Measurements from ENCODE around the gene PKM.

Gene PKM

GRCh38 chr15:72271895-72272212 is 40.9 kb upstream of the PKM start:
- peak overlapping the region; percentile 75 for H3K4me3 ChIP-seq (ENCODE audit: low read depth, low read length)
- DNase-seq (ENCODE audit: low read depth): no peak
- TF ChIP-seq CTCF (IDR thresholded peaks at IDR 0.05; ENCODE audit: low read depth, low read length, missing control alignments): no peak

- no peak for TF ChIP-seq CTCF (IDR thresholded peaks at IDR 0.05; ENCODE audit: low read depth, low read length, missing control alignments)
- DNase-seq (ENCODE audit: low read depth): no peak
- peak overlapping the region; percentile 75; the same call in 1 of the 2 replicates for H3K4me3 ChIP-seq (ENCODE audit: low read depth, low read length)
These were observed 40.2 kb upstream of the PKM start for GRCh38 chr15:72271221-72271620.

DNA sequence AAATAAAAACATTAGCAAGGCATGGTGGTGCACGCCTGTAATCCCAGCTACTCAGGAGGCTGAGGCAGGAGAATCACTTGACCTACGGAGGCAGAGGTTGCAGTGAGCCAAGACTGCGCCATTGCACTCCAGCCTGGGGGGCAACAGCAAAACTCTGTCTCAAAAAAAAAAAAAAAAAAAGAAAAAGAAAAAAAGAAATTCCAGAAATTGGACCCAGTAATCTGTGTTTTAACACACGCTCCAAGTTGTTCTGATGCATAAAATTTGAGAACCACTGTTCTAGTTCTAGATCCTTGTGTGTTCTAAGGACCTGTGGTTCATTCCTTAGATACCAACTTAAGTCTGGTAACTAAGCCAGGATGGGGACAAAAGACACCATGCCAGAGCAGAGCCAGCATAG is 38.7 kb upstream of the PKM start:
- no peak for TF ChIP-seq CTCF (IDR thresholded peaks at IDR 0.05; ENCODE audit: low read depth, low read length, missing control alignments)
- no peak for DNase-seq (ENCODE audit: low read depth)
- no peak overlapping the region for H3K4me3 ChIP-seq (ENCODE audit: low read depth, low read length)

DNA sequence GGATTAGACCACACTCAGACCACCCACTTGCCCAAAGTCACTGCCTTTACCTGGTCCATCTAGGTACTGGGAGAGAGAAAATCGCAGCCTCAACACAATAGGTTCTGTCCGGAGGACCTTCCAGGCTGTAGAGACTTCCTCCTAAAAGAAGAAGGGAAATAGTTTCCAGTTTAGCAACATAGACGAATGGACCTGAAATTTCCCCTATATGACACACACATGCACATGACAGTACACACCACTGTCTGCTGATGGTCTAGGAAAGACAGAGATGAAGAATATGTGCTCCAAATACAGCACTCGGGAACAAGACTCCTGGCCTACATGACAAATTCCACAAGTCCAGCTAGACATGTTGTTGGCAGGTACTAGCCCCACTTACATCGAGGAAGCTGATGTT is 34.0 kb upstream of the PKM start:
- no peak for DNase-seq (ENCODE audit: low read depth)
- H3K4me3 ChIP-seq (ENCODE audit: low read depth, low read length): no peak overlapping the region
- TF ChIP-seq CTCF (IDR thresholded peaks at IDR 0.05; ENCODE audit: low read depth, low read length, missing control alignments): no peak

DNA sequence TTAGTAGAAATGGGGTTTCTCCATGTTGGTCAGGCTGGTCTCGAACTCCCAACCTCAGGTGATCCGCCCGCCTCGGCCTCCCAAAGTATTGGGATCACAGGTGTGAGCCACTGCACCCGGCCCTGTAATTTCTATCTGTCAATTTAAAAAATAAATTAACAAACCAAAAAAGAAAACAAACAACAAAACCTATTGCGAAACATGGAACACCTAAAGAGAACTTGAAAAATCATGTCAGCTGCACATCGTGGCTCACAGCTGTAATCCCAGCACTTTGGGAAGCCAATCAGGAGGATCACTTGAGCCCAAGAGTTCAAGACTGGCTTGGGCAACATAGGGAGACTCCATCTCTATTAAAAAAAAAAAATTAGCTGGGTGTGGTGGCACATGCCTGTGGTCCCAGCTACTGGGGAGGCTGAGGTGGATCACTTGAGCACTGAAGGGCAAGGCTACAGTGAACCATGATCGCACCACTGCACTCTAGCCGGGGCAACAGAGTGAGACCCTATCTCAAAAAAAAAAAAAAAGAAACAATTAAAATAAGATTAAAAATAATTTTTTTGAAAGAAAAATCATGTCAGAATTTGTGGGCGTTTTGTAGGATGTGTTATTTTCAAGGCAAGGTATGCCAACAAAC is 21.8 kb upstream of the PKM start:
- TF ChIP-seq CTCF (IDR thresholded peaks at IDR 0.05; ENCODE audit: low read depth, low read length, missing control alignments): no peak
- H3K4me3 ChIP-seq (ENCODE audit: low read depth, low read length): no peak overlapping the region
- no peak for DNase-seq (ENCODE audit: low read depth)

- no peak overlapping the region for H3K4me3 ChIP-seq (ENCODE audit: low read depth, low read length)
- TF ChIP-seq CTCF (IDR thresholded peaks at IDR 0.05; ENCODE audit: low read depth, low read length, missing control alignments): no peak
- no peak for DNase-seq (ENCODE audit: low read depth)
These were observed 18.3 kb upstream of the PKM start for GRCh38 chr15:72249142-72249810.

- TF ChIP-seq CTCF (IDR thresholded peaks at IDR 0.05; ENCODE audit: low read depth, low read length, missing control alignments): no peak
- DNase-seq (ENCODE audit: low read depth): no peak
- H3K4me3 ChIP-seq (ENCODE audit: low read depth, low read length): no peak overlapping the region
These were observed 17.5 kb upstream of the PKM start for GRCh38 chr15:72248514-72248913.
